ENCODE measurements around the gene GRK1.
A peak's percentile ranks its signal among the peaks of the same experiment; 100 is the strongest.
"Not testable (repeated sequence)": the region's sequence is repeated elsewhere in the genome, so short reads cannot be mapped to it uniquely, and the experiment has no call there.

Gene GRK1

DNA sequence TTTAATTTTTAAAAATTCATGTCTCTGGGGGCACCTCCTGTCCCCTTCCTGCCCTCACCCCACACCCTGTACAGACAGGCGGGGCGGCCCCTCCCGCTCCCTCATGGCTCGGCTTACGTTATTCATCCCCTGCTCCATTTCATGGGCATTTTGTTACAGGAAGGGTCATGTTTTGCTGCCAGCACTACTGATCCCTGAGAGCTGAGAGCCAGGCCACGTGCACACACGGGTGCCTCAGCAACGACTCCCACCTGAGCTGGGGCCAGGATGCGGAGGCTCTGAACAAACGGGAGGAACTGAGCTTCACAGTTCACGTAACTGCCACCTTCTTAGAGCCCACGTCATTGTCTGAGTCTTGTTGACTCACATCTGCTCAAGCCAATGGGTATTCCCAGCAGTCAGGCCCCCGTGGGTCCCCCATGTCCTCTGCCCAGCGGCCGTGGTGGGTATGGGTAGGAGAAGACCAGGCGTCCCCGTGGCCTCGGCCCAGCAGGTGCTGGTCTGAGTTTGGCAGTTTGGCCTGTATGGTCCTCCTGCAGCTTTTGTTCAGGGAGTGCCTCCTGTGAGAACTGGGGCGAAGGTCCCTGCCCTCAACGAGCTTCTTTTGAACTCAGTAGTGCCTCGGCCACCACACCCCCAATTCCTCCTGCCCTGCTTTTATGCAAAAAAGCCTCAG lies 75.6 kb downstream of the GRK1 start:
- TF ChIP-seq, protein P1, sequence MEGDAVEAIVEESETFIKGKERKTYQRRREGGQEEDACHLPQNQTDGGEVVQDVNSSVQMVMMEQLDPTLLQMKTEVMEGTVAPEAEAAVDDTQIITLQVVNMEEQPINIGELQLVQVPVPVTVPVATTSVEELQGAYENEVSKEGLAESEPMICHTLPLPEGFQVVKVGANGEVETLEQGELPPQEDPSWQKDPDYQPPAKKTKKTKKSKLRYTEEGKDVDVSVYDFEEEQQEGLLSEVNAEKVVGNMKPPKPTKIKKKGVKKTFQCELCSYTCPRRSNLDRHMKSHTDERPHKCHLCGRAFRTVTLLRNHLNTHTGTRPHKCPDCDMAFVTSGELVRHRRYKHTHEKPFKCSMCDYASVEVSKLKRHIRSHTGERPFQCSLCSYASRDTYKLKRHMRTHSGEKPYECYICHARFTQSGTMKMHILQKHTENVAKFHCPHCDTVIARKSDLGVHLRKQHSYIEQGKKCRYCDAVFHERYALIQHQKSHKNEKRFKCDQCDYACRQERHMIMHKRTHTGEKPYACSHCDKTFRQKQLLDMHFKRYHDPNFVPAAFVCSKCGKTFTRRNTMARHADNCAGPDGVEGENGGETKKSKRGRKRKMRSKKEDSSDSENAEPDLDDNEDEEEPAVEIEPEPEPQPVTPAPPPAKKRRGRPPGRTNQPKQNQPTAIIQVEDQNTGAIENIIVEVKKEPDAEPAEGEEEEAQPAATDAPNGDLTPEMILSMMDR (IDR thresholded peaks at IDR 0.05; ENCODE audit: poor library complexity, severe bottlenecking): peak; percentile 2
- H3K4me3 ChIP-seq (ENCODE audit: severe bottlenecking): no peak overlapping the region
- H3K27me3 ChIP-seq (ENCODE audit: insufficient read depth, poor library complexity, severe bottlenecking): no peaks in the 10 kb centered on the region
- no peak for DNase-seq (ENCODE audit: low spot score)
- H3K36me3 ChIP-seq (ENCODE audit: low read depth): no peaks in the 10 kb centered on the region
- peaks cover 12% of the 10 kb centered on the region for H3K4me1 ChIP-seq (ENCODE audit: insufficient read depth, poor library complexity, severe bottlenecking)
- no peaks in the 10 kb centered on the region for H3K9me3 ChIP-seq (ENCODE audit: severe bottlenecking)
- H3K27ac ChIP-seq (ENCODE audit: poor library complexity, severe bottlenecking): no peak overlapping the region
- ATAC-seq (ENCODE audit: low read depth): peak; percentile 32

DNA sequence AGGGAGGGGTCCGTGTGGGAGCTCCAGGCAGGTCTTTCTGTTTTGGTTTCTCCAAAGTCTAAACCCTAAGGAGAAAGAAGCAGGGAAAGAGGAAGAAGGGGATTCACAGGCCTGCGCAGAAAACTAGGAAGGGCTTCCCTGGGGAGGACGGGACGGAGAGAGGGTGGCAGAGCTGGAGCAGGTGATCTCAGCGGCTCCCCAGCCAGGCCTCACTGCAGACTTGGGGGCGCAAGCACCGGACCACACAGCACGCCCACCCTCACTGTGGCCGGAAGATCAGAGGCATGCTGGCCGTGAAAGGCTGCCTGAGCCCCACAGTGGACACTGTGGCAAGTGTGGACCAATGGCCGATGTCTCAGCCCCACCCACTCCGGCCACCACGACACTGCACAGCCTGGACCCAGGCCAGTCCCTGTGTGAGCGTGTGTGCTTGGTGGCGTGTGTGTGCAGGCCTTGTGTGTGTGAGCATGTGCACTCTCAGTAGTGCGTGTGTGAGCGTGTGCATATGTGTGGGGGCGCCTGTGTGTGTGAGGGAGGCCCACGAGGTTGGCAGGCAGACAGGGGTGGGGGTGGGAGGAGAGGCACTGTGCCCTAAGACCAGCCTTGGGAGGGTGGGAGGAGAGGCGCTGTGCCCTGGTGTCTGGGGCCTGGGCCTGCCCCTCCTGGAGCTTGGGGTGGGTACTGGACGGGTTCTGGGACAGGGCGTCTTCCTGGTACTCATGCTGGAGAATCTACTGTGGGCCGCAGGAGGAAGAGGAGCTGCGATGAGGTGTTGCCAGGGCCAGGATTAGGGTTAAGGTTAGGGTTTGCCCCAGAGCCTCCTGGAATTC lies 76.6 kb downstream of the GRK1 start:
- DNase-seq (ENCODE audit: low spot score): no peak
- H3K4me3 ChIP-seq (ENCODE audit: severe bottlenecking): no peak overlapping the region
- no peak for ATAC-seq (ENCODE audit: low read depth)
- TF ChIP-seq, protein P1 (IDR thresholded peaks at IDR 0.05; ENCODE audit: poor library complexity, severe bottlenecking): no peak
- peaks cover 12% of the 10 kb centered on the region for H3K4me1 ChIP-seq (ENCODE audit: insufficient read depth, poor library complexity, severe bottlenecking)
- no peaks in the 10 kb centered on the region for H3K27me3 ChIP-seq (ENCODE audit: insufficient read depth, poor library complexity, severe bottlenecking)
- no peak overlapping the region for H3K27ac ChIP-seq (ENCODE audit: poor library complexity, severe bottlenecking)
- no peaks in the 10 kb centered on the region for H3K9me3 ChIP-seq (ENCODE audit: severe bottlenecking)
- H3K36me3 ChIP-seq (ENCODE audit: low read depth): no peaks in the 10 kb centered on the region

DNA sequence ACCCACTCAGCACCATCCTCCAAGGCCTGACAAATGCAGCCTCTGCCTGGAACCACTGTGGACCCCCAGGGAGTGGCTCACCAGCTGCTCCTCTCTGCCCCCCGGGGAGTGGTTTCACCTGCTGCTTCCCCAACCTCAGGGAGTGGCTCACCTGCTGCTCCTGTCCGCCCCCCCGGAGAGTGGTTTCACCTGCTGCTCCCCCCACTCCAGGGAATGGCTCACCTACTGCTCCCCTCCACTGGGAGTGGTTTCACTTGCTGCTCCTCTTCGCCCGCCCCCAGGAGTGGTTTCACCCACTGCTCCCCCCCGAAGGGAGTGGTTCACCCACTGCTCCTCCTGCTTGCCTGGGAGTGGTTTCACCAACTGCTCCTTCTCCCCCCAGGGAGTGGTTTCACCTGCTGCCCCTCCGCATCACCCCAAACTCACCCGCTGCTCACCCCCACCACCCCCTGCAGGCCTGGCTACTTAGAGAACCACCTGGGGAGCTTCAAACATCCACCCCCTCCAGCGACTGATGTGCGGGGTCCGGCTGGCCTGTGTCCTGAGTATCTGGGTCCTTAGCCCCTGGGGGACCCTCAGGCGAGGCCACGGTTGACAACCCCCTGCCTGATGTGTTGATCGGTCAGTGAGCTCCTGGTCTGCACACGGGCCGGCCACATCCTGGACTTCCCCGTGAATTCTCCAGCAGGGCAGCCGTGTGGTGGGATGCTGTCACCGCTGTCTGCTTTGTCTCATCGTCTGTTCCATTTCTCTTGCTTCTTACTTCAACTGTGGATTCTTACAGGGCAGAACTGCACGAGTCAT lies 77.4 kb downstream of the GRK1 start:
- ATAC-seq (ENCODE audit: low read depth) (no peak), DNase-seq (ENCODE audit: low spot score) (no peak)
- TF ChIP-seq, protein P1 (IDR thresholded peaks at IDR 0.05; ENCODE audit: poor library complexity, severe bottlenecking): no peak
- Histone ChIP-seq H3K4me3 (ENCODE audit: severe bottlenecking) (no peak overlapping the region), H3K27ac (ENCODE audit: poor library complexity, severe bottlenecking) (no peak overlapping the region), H3K9me3 (ENCODE audit: severe bottlenecking) (no peaks in the 10 kb centered on the region), H3K4me1 (ENCODE audit: insufficient read depth, poor library complexity, severe bottlenecking) (peaks cover 12% of the 10 kb centered on the region), H3K27me3 (ENCODE audit: insufficient read depth, poor library complexity, severe bottlenecking) (no peaks in the 10 kb centered on the region), H3K36me3 (ENCODE audit: low read depth) (no peaks in the 10 kb centered on the region)

DNA sequence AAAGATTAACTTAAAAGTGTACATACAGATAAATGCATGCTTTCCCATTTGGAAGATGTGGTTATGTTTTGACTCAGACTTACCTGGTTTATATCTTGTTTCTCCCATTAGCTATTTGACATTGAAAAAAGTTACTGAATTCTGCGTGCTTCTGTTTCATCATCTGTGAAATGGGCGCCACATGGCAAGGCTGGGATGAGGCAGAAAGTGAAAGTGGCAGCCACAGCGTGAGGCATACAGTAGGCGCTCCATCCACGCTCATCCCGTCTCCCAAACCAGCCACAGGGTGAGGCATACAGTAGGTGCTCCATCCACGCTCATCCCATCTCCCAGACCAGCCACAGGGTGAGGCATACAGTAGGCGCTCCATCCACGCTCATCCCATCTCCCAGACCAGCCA lies 78.0 kb downstream of the GRK1 start:
- no peak for ATAC-seq (ENCODE audit: low read depth)
- Histone ChIP-seq H3K27ac (ENCODE audit: poor library complexity, severe bottlenecking) (no peak overlapping the region), H3K4me3 (ENCODE audit: severe bottlenecking) (no peak overlapping the region), H3K36me3 (ENCODE audit: low read depth) (no peaks in the 10 kb centered on the region), H3K27me3 (ENCODE audit: insufficient read depth, poor library complexity, severe bottlenecking) (no peaks in the 10 kb centered on the region), H3K9me3 (ENCODE audit: severe bottlenecking) (no peaks in the 10 kb centered on the region), H3K4me1 (ENCODE audit: insufficient read depth, poor library complexity, severe bottlenecking) (peaks cover 12% of the 10 kb centered on the region)
- DNase-seq (ENCODE audit: low spot score): no peak
- TF ChIP-seq, protein P1 (IDR thresholded peaks at IDR 0.05; ENCODE audit: poor library complexity, severe bottlenecking): no peak

DNA sequence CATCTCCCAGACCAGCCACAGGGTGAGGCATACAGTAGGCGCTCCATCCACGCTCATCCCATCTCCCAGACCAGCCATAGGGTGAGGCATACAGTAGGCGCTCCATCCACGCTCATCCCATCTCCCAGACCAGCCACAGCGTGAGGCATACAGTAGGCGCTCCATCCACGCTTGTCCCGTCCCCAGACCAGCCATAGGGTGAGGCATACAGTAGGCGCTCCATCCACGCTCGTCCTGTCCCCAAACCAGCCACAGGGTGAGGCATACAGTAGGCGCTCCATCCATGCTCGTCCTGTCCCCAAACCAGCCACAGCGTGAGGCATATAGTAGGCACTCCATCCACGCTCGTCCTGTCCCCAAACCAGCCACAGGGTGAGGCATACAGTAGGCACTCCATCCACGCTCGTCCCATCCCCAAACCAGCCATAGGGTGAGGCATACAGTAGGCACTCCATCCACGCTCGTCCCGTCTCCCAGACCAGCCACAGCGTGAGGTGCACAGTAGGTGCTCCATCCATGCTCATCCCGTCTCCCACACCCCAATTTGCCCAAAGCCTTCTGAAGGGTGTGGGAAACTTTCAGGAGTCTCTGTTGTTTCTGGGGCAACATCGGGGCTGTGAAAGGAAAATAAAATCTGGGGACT lies 78.6 kb downstream of the GRK1 start:
- peaks cover 12% of the 10 kb centered on the region for H3K4me1 ChIP-seq (ENCODE audit: insufficient read depth, poor library complexity, severe bottlenecking)
- not testable (repeated sequence) for H3K27ac ChIP-seq (ENCODE audit: poor library complexity, severe bottlenecking); H3K9me3 ChIP-seq (ENCODE audit: severe bottlenecking); H3K27me3 ChIP-seq (ENCODE audit: insufficient read depth, poor library complexity, severe bottlenecking); H3K4me3 ChIP-seq (ENCODE audit: severe bottlenecking); ATAC-seq (ENCODE audit: low read depth); DNase-seq (ENCODE audit: low spot score); H3K36me3 ChIP-seq (ENCODE audit: low read depth)

Data from RWPE2 (cell line).